GM12801 (cell line): ENCODE data around the gene RREB1.

Experiments
- CTCF ChIP-seq: IDR thresholded peaks from one replicate; pipeline ENCODE4 v1.5.1; 2011; ENCODE audit warnings: control low read depth; ENCODE audit not compliant: insufficient read length; ENCODE audit errors: extremely low read depth

The RREB1 gene

DNA sequence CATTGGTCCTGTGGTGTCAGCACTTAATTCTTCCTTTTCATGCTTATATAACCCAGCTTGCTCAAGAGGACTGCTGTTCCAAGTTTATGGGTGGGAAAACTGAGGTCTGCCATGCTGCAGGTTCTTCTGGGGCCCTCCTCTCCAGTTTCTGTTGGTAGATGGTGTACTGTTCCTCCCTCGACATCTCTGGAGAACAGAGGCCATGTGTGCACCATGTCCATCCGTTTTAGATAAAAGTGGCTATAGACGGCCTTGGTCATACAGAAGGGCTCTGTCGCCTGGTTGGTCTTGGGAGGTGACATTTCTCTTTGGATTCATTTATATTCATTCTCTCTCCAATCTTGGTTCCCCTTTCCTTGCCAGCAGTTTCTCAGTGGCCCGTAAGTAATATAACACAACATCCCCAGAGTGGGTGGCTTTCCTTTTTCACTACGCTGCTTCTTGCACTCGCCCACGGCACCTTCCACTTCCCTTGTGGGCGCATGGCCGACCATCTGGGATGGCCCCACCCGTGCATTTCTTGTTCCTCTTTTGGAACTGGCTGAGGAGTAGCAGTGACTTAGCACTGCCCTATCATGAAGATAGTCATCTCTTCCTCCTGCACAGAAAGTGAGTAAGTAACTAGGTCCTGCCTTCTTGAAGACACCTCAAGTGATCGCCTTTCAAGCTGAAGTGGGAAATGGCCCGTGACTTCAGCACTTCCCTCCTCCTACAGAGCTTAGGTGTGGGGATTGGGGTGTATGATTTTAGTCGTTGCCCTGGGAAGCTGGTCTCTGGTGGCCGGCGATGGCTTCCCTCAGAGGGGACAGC lies 94.2 kb downstream of the RREB1 start:
- no peak for TF ChIP-seq CTCF

GRCh38 chr6:7202950-7203349 lies 95.2 kb downstream of the RREB1 start:
- TF ChIP-seq CTCF, result no peak

- TF ChIP-seq CTCF, result no peak
Measured at GRCh38 chr6:7203939-7204338, 96.2 kb downstream of the RREB1 start.

- TF ChIP-seq CTCF, result no peak
Measured at GRCh38 chr6:7204726-7205125, 97.0 kb downstream of the RREB1 start.

- TF ChIP-seq CTCF, result no peak
Measured at GRCh38 chr6:7207720-7208119, 100.0 kb downstream of the RREB1 start.

GRCh38 chr6:7213416-7213815 lies 105.7 kb downstream of the RREB1 start:
- no peak for TF ChIP-seq CTCF

DNA sequence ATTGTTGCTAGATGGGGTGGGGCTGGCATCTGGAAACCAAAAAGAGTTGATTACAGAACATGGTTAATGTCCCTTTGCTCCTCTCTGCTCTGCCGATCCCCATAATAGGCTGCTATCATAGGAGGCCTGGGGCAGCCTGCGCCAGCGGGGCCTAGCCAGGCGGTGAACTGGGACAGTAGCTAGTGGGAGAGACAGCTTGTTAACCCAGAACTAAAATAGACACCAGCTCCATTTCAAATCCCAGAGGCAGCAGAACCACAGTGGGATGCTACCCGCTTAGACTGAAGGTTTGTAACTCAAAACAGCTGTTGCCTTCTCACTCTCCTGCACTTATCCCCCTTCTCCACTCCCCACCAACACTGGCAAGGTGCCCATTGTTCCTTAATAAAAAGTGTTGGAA lies 106.7 kb downstream of the RREB1 start:
- no peak for TF ChIP-seq CTCF
